ENCODE data around the gene TNS3.

TNS3 gene

GRCh38 chr7:47428768-47429472, 153.0 kb downstream of the TNS3 start:
- Histone ChIP-seq H3K27ac (replicated peaks) (no peak overlapping the region), H3K27me3 (ENCODE audit: insufficient read depth, poor library complexity, severe bottlenecking) (no peaks in the 10 kb centered on the region), H3K4me3 (replicated peaks; ENCODE audit: insufficient read depth, low read length) (no peak overlapping the region)
- no peak for DNase-seq (ENCODE audit: low read depth in 1 of 2, low spot score in 1 of 2)
- TF ChIP-seq SPI1 (IDR thresholded peaks at IDR 0.05; ENCODE audit: borderline replicate concordance, low read depth) (no peak), GABPA (IDR thresholded peaks at IDR 0.05; ENCODE audit: low read depth) (no peak), REST (IDR thresholded peaks at IDR 0.05; ENCODE audit: insufficient replicate concordance, low read depth) (no peak)
- TF ChIP-seq, protein P1, sequence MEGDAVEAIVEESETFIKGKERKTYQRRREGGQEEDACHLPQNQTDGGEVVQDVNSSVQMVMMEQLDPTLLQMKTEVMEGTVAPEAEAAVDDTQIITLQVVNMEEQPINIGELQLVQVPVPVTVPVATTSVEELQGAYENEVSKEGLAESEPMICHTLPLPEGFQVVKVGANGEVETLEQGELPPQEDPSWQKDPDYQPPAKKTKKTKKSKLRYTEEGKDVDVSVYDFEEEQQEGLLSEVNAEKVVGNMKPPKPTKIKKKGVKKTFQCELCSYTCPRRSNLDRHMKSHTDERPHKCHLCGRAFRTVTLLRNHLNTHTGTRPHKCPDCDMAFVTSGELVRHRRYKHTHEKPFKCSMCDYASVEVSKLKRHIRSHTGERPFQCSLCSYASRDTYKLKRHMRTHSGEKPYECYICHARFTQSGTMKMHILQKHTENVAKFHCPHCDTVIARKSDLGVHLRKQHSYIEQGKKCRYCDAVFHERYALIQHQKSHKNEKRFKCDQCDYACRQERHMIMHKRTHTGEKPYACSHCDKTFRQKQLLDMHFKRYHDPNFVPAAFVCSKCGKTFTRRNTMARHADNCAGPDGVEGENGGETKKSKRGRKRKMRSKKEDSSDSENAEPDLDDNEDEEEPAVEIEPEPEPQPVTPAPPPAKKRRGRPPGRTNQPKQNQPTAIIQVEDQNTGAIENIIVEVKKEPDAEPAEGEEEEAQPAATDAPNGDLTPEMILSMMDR (IDR thresholded peaks at IDR 0.05; ENCODE audit: insufficient read depth, low read length), result no peak

GRCh38 chr7:47428052-47428767, 153.7 kb downstream of the TNS3 start:
- TF ChIP-seq POLR2AphosphoS5 (IDR thresholded peaks at IDR 0.05; ENCODE audit: low read depth) (no peak), REST (IDR thresholded peaks at IDR 0.05; ENCODE audit: insufficient replicate concordance, low read depth) (no peak), SPI1 (IDR thresholded peaks at IDR 0.05; ENCODE audit: borderline replicate concordance, low read depth) (no peak), GABPA (IDR thresholded peaks at IDR 0.05; ENCODE audit: low read depth) (no peak)
- TF ChIP-seq, protein P1 (IDR thresholded peaks at IDR 0.05; ENCODE audit: insufficient read depth, low read length), result no peak
- DNase-seq (ENCODE audit: low read depth in 1 of 2, low spot score in 1 of 2), result no peak
- no peak overlapping the region for H3K27ac ChIP-seq (replicated peaks)
- no peak overlapping the region for H3K4me3 ChIP-seq (replicated peaks; ENCODE audit: insufficient read depth, low read length)
- H3K27me3 ChIP-seq (ENCODE audit: insufficient read depth, poor library complexity, severe bottlenecking), result no peaks in the 10 kb centered on the region

GRCh38 chr7:47427051-47427643, 154.8 kb downstream of the TNS3 start:
- Histone ChIP-seq H3K27me3 (ENCODE audit: insufficient read depth, poor library complexity, severe bottlenecking) (no peaks in the 10 kb centered on the region), H3K4me3 (replicated peaks; ENCODE audit: insufficient read depth, low read length) (no peak overlapping the region), H3K27ac (replicated peaks) (no peak overlapping the region)
- TF ChIP-seq SPI1 (IDR thresholded peaks at IDR 0.05; ENCODE audit: borderline replicate concordance, low read depth), result no peak
- TF ChIP-seq REST (IDR thresholded peaks at IDR 0.05; ENCODE audit: insufficient replicate concordance, low read depth), result no peak
- TF ChIP-seq POLR2AphosphoS5 (IDR thresholded peaks at IDR 0.05; ENCODE audit: low read depth), result no peak
- TF ChIP-seq GABPA (IDR thresholded peaks at IDR 0.05; ENCODE audit: low read depth), result no peak
- TF ChIP-seq, protein P1 (IDR thresholded peaks at IDR 0.05; ENCODE audit: insufficient read depth, low read length), result no peak
- no peak for DNase-seq (ENCODE audit: low read depth in 1 of 2, low spot score in 1 of 2)

All from HL-60 (cell line).